GM18907 (cell line): ENCODE measurements around the gene MED12L.
"Not testable (repeated sequence)": the region's sequence is repeated elsewhere in the genome, so short reads cannot be mapped to it uniquely, and the experiment has no call there.

Source experiments
- ATAC-seq: cut with Tn5 transposase; IDR thresholded peaks from one replicate; pipeline ENCODE4 v1.9.1; 2021; ENCODE audit warnings: mild to moderate bottlenecking, moderate library complexity; ENCODE audit not compliant: unreplicated experiment

Gene MED12L

DNA sequence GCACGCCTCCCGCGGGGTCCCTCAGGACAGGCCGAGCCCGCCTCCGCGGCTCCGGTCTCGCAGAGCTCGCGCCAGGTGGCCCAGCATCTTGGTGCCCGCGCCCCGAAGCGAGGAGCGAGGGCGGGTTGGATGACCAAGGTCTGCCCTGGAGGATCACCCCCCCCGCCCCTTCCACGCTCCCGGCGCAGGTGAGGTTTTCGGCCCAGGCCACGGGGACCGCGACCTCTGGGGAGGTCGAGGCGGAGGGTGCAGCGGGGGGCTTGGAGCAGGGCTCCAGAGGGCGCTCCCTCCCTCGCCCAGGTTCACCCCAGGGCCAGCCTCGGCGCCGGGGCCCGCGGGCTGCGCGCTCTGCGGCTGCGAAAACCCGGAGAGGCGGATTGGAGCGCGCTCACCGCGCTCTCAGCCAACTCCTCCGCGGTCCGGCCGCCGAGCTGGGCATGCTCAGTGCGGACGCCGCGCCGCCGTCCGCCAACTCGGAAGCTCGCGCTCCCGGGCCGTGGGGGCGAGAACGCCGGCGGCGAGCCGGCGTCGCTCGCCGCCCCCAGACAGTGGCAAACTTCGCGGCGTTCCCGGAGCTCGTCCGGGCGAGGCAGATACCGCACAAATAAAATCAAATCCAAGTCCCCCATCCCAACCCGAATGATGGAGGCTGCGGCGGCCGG lies at the start of gene MED12L:
MED12L (plus strand) TSS at position 438 of the 662 bp plus-strand sequence. CDS start 1,263 bp downstream, outside the sequence.
- peak; percentile 62 for ATAC-seq

DNA sequence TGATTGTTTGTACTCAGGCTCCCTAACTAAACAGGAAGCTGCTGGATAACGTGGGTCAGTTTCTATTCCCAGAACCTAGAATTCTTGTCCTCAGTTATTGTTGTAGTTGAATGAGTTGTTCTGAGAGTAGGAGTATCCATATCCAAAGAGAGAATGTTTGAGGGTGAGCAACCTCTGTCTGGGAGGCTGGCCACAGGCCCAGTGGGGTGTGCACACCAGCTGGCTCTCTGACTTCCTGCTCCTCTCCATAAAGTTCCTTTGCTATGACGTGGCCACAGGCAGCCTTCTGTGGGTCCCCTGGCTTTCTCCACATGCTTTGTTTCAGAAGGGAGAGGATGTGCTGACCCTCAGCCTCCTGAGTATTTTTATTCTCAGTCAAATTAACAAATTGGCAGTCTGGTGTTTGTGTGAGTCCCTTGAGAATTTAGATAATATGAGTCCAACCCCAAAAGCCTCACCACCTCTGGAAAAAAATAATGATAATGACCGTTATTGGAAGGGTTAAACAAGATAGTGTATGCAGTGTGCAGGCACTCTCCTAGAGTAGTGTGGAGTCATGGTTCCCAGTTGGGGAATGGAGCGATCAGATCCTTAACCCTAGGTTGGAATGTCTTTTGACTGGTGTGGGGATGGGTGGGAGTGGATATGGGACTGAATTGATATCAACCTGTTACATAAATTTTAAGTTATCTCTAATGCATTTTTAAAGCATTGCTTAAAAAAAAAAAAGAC lies 47.6 kb upstream of the MED12L start:
- ATAC-seq, result no peak

GRCh38 chr3:151044706-151045105 lies 40.8 kb upstream of the MED12L start:
- no peak for ATAC-seq

DNA sequence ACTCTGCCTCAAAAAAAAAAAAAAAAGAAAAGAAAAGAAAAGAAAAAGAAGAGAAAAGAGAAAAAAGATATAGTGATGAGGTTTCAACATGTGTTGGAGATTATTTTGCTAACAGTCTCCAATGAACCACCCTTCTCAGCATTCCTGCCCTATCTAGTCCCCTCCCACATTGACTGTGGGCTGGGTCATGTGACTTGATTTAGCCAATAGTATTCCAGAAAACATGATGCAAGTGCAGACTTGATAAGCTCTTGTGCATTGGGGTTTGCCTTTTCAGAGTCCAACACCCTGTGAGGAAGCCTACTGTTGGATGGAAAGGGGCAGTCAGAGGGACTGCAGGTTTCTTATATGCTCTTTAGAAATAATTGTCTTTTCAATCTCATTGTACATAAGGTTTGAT lies 37.8 kb upstream of the MED12L start:
- ATAC-seq, result no peak

DNA sequence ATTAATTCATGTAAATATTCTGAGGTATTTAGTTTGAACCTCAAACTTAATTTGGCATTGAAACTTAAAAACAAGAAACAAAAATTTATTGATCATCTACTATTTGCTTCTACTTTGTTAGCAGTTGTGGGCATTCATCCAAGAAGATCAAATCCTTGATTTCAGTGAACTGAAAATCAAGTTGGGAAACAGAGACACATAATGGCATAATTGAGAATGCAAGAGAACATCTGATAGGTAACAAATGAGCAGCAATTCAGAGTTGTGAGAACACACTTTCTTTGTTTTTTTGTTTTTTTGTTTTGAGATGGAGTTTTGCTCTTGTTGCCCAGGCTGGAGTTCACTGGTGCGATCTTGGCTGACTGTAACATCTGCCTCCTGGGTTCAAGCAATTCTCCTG lies 33.9 kb upstream of the MED12L start:
- no peak for ATAC-seq

GRCh38 chr3:151052346-151052745 lies 33.1 kb upstream of the MED12L start:
- no peak for ATAC-seq

DNA sequence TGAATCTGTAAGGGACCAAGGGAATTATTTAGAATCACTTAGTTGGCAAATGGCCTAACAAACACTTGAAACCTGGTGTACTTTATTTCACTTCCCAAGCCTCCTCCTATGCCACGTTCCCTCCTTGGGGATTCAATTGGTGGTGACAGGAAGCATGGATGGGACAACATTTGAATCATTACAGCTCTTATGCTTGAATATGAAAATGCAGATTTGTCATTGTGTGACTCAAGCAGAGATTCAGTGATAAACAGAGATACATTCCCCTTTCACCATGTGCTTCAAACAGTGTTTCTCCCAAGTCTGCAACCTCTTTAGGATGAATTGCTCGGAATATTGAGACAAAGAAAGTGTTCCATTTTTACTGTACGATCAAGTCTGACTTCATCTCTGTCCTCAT lies 32.7 kb upstream of the MED12L start:
- no peak for ATAC-seq

- no peak for ATAC-seq
These were observed 26.7 kb upstream of the MED12L start for GRCh38 chr3:151058740-151059139.

DNA sequence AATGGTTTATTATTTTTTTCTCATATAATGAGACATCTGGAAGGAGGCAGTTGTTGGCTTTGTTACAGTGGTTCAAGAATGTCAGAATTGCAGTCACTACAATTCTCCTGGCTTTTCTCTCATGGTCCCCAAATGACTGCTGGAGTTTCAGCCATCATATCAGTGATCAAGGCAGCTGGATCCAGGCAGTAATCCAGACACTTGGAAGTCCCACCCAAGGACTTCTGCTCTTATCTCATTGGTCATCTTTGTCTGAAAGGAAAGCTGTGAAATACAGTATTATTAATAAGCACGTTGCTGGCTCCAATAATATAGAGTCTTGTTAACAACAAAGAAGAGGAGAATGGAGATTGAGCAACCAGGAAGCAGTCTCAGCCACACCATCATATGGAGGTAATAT lies 22.9 kb upstream of the MED12L start:
- ATAC-seq, result no peak

DNA sequence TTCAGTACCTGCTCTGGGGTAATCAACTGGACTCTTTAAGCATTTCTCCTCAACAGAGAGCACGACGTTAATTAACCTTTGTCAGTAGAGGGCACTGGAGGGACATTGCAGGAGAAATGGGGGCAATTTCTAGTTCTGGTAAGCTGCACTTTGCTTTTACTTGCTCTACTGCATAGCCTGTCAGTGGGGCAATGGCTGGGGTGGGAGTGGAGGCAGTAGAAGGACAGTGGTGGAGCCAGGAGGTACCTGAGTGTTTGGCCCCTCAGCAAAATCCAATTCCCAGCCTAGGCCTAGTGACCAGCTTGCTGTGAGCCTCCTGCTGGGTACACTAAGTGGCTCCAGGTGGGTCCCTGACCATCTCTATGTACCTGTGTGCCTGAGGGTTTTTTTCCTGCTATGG lies 18.3 kb upstream of the MED12L start:
- no peak for ATAC-seq

GRCh38 chr3:151072842-151073241 lies 12.6 kb upstream of the MED12L start:
- not testable (repeated sequence) for ATAC-seq

DNA sequence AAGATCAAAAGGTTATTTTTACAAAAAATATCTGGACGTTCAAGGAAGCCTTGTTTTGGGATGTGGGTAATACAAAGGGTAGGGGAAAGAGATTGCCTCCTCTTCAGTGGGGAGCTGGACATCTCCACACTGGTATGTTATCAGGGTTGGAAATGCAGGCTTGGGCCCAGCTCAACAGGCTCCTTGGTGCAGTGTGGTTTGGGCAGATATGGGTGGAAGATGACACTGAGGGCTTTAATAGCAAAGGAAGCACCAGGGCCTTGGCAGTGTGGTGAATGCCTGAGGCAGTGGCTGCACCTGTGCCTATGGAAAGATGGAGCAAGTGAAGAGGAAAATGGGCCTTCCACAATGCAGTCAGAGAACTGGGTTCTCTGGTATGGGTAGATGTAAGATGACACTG lies 11.2 kb upstream of the MED12L start:
- ATAC-seq, result no peak

GRCh38 chr3:151075869-151076562 lies 9.4 kb upstream of the MED12L start:
- ATAC-seq, result no peak

DNA sequence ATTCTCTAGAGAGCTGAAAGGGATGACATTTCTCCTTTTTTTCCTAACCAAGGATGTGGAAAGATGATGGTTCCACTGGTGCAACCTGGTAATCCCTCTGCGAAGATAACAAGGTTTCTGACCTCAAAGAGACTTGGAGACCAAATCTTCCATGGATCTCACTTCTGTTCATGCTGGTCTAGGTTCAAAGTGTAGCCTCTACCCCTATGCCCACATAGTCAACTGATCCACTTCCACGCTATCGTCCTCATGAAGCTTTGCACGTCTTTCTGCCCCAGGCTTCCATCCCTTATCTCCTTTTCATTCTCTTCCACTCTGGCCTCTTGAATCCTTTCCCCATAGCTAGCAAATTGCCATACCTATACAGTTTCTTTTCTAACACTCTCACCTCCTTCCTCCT lies 8.8 kb upstream of the MED12L start:
- no peak for ATAC-seq

GRCh38 chr3:151081082-151081481 lies 4.4 kb upstream of the MED12L start:
- ATAC-seq, result not testable (repeated sequence)

- no peak for ATAC-seq
These were observed 2.3 kb upstream of the MED12L start for GRCh38 chr3:151082880-151083838.

- no peak for ATAC-seq
These were observed 604 bp upstream of the MED12L start for GRCh38 chr3:151084893-151085226.

- peak; percentile 24 for ATAC-seq
These were observed 522 bp downstream of the MED12L start for GRCh38 chr3:151085889-151086483.

GRCh38 chr3:151086484-151087456 lies 1.3 kb downstream of the MED12L start:
- peak; percentile 83 for ATAC-seq
